Keratinocyte (primary cell): ENCODE measurements around the gene C10orf53.

Experiments
- CTCF ChIP-seq, 3 experiments: IDR thresholded peaks in 1 of 3; conservative IDR thresholded peaks in 1 of 3; optimal IDR thresholded peaks in 1 of 3; 2 replicates in 2 of 3; 3 replicates in 1 of 3; pipeline versions ENCODE3 to v1.5.1; 2011; ENCODE audit warnings: low read length in 3 of 3, mild to moderate bottlenecking in 3 of 3, moderate library complexity in 2 of 3, control low read depth in 1 of 3, inconsistent platforms in 1 of 3; ENCODE audit not compliant: insufficient read depth in 2 of 3; ENCODE audit errors: extremely low read depth in 1 of 3
- EZH2 ChIP-seq: IDR thresholded peaks from one replicate; pipeline ENCODE4 v1.6.1; 2012; ENCODE audit warnings: inconsistent platforms, mild to moderate bottlenecking, low read length, moderate library complexity

GRCh38 chr10:49696311-49696710 is 16.9 kb downstream of the C10orf53 start:
- TF ChIP-seq CTCF (optimal IDR thresholded peaks at IDR 0.05 in 1 of 3, IDR thresholded peaks at IDR 0.05 in 1 of 3, conservative IDR thresholded peaks at IDR 0.05 in 1 of 3; ENCODE audit: extremely low read depth in 1 of 3, insufficient read depth in 2 of 3, low read length in 3 of 3): no peak
- peak; percentile 31 for TF ChIP-seq EZH2
